Measurements from ENCODE around the gene USP10.
A peak's percentile ranks its signal among the peaks of the same experiment; 100 is the strongest.
"Not testable (repeated sequence)": the region's sequence is repeated elsewhere in the genome, so short reads cannot be mapped to it uniquely, and the experiment has no call there.

USP10 gene

DNA sequence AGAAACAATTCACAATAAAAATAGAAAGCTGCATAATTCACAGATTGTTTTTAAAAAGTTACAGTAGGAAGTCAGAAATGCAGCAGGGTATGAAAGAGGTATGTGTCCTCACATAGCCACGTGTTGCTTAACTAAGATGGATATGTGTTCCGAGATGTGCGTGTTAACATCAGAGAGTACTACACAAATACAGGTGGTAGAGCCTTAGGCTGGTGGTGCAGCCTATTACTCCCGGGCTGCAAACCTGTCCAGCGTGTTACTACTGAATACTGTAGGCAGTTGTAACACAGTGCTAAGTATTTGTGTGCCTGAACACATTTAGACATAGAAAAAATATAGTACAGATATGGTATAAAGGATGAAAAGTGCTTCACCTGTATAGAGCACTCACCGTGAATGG is 46.4 kb downstream of the USP10 start:
- TF ChIP-seq, protein P1, sequence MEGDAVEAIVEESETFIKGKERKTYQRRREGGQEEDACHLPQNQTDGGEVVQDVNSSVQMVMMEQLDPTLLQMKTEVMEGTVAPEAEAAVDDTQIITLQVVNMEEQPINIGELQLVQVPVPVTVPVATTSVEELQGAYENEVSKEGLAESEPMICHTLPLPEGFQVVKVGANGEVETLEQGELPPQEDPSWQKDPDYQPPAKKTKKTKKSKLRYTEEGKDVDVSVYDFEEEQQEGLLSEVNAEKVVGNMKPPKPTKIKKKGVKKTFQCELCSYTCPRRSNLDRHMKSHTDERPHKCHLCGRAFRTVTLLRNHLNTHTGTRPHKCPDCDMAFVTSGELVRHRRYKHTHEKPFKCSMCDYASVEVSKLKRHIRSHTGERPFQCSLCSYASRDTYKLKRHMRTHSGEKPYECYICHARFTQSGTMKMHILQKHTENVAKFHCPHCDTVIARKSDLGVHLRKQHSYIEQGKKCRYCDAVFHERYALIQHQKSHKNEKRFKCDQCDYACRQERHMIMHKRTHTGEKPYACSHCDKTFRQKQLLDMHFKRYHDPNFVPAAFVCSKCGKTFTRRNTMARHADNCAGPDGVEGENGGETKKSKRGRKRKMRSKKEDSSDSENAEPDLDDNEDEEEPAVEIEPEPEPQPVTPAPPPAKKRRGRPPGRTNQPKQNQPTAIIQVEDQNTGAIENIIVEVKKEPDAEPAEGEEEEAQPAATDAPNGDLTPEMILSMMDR (conservative IDR thresholded peaks at IDR 0.05; ENCODE audit: low read length): no peak
- DNase-seq (ENCODE audit: low read depth): no peak
- no peak overlapping the region for H3K4me3 ChIP-seq (ENCODE audit: low read length)

GRCh38 chr16:84746875-84747274 is 47.1 kb downstream of the USP10 start:
- TF ChIP-seq, protein P1 (conservative IDR thresholded peaks at IDR 0.05; ENCODE audit: low read length): peak; percentile 19
- no peak for DNase-seq (ENCODE audit: low read depth)
- no peak overlapping the region for H3K4me3 ChIP-seq (ENCODE audit: low read length)

DNA sequence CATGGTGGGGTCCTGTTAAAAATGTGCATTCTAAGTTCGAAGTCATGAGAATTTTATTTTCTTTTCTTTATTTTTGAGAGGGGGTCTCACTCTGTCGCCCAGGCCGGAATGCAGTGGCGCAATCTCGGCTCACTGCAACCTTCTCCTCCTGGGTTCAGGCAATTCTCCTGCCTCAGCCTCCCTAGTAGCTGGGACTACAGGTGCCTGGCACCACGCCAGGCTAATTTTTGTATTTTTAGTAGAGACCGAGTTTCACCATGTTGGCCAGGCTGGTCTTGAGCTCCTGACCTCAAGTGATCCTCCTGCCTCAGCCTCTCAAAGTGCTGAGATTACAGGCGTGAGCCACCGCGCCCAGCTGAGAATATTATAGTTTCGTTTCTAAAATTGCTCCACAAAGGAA is 48.4 kb downstream of the USP10 start:
- DNase-seq (ENCODE audit: low read depth); H3K4me3 ChIP-seq (ENCODE audit: low read length): not testable (repeated sequence)

GRCh38 chr16:84749072-84749471 is 49.3 kb downstream of the USP10 start:
- H3K4me3 ChIP-seq (ENCODE audit: low read length): no peak overlapping the region
- TF ChIP-seq, protein P1 (conservative IDR thresholded peaks at IDR 0.05; ENCODE audit: low read length): peak; percentile 32; the same call in 1 of the 2 replicates
- DNase-seq (ENCODE audit: low read depth): no peak

DNA sequence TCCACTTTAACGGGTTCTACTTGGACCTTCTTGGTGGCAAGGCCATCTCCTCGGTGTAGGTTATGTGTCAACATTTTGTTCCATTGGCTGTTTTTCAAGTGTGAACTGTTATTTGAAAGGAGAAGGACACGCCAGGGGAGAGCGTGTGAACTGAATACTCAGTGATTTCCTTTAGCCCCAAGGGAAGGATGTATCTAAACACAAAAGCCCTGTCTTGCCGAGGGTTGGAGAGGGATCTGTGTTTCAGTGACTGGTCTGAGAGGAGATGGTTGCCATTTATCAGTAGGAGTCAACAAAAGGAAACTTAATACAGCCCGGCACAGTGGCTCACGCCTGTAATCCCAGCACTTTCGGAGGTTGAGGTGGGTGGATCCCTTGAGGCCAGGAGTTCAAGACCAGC is 50.0 kb downstream of the USP10 start:
- DNase-seq (ENCODE audit: low read depth): no peak
- no peak overlapping the region for H3K4me3 ChIP-seq (ENCODE audit: low read length)
- TF ChIP-seq, protein P1 (conservative IDR thresholded peaks at IDR 0.05; ENCODE audit: low read length): no peak

DNA sequence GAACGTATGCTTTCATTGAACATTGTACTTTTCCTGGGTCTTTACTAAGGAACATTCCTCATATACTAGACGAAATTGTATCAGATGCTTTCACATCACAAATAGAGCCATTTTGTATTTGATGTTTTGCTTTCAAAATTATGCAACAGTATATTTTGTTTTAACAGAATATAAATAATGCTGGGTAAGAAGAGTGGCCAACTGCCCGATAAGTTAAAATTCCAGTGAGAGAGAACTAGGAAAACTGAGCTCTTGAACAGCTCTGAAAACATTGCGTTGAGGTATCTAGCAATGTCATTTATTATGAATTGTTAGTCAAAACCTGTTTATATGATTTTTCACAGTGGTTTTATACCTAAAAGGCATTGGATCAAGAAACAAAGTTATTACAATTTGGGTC is 50.8 kb downstream of the USP10 start:
- no peak for DNase-seq (ENCODE audit: low read depth)
- TF ChIP-seq, protein P1 (conservative IDR thresholded peaks at IDR 0.05; ENCODE audit: low read length): no peak
- no peak overlapping the region for H3K4me3 ChIP-seq (ENCODE audit: low read length)

- no peak for DNase-seq (ENCODE audit: low read depth)
- TF ChIP-seq, protein P1 (conservative IDR thresholded peaks at IDR 0.05; ENCODE audit: low read length): no peak
- no peak overlapping the region for H3K4me3 ChIP-seq (ENCODE audit: low read length)
Measured at GRCh38 chr16:84751241-84751640, 51.4 kb downstream of the USP10 start.

DNA sequence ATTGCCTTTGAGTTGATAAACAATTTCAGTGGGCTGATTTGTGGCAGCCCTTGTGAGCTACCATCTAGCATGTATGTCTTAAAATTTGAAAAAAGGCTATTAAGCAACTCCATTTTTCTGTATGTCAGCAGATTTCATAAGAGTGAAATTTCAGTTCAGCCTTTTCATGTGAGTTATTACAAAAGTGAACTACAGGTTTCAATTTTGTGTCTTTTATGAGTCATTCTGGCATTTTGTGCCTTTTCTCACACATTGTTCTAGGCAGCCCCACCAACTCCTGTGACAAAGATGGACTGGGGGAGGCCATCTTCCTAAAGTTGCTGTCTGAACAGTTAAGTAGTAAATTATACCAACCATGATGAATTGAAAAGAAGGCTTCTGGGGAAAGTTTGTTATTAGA is 52.1 kb downstream of the USP10 start:
- H3K4me3 ChIP-seq (ENCODE audit: low read length): no peak overlapping the region
- TF ChIP-seq, protein P1 (conservative IDR thresholded peaks at IDR 0.05; ENCODE audit: low read length): no peak
- DNase-seq (ENCODE audit: low read depth): peak; percentile 35
